Skeletal muscle tissue (tissue), 5 donors: ENCODE data around the gene TMEM33. TPM values are rescaled to one million over a fixed set of nuclear protein-coding genes. Genes with fewer than 3 reads are reported as not detected.

Experiments used
- H3K27ac ChIP-seq: one replicate; pipeline ENCODE4 v1.7.0; 2013; ENCODE audit warnings: mild to moderate bottlenecking, low read depth, low read length, inconsistent platforms
- H3K27me3 ChIP-seq, 3 donors: one replicate each; pipeline ENCODE4 v1.7.0; 2013; ENCODE audit warnings: low read length in 3 of 3; ENCODE audit not compliant: control insufficient read depth in 3 of 3, insufficient read depth in 3 of 3
- H3K36me3 ChIP-seq, 3 donors: one replicate each; pipeline ENCODE4 v1.7.0; 2013; ENCODE audit warnings: low read length in 3 of 3; ENCODE audit not compliant: control insufficient read depth in 3 of 3, insufficient read depth in 3 of 3
- H3K4me1 ChIP-seq, 3 donors: one replicate each; pipeline ENCODE4 v1.7.0; 2013; ENCODE audit warnings: low read length in 3 of 3, mild to moderate bottlenecking in 3 of 3; ENCODE audit not compliant: control insufficient read depth in 3 of 3, insufficient read depth in 3 of 3
- H3K4me3 ChIP-seq, 3 donors: one replicate each; pipeline ENCODE4 v1.7.0; 2013; ENCODE audit warnings: low read length in 3 of 3
- H3K9ac ChIP-seq, 3 donors: one replicate each; pipeline ENCODE4 v1.7.0; 2013; ENCODE audit warnings: low read length in 3 of 3, mild to moderate bottlenecking in 3 of 3, moderate library complexity in 2 of 3, low read depth in 1 of 3
- H3K9me3 ChIP-seq, 3 donors: one replicate each; pipeline ENCODE4 v1.7.0; 2013; ENCODE audit warnings: low read length in 3 of 3; ENCODE audit not compliant: control insufficient read depth in 3 of 3
- small RNA-seq: library from RNA; depleted of rRNA; stranded (forward); fragments of <200 nt; gene quantifications from one replicate; pipeline ENCODE3, GENCODE V24; 2014
- total RNA-seq: library from RNA; depleted of rRNA; stranded (reverse); fragments of >200 nt; gene quantifications from one replicate; pipeline ENCODE4 v1.2.3, GENCODE V29; 2014
- donor health status: Osteomylitis.

The TMEM33 gene
- total RNA-seq, 1 donor from 2014 or later, result 16.2 TPM

- Histone ChIP-seq H3K27me3 (no peaks in the 10 kb centered on the region), H3K4me3 (peak overlapping the region in 1 of 3 donors; percentile 16), H3K27ac (no peak overlapping the region), H3K4me1 (peaks cover 12 to 25% (median 18%) of the 10 kb centered on the region in 3 donors), H3K9ac (peak overlapping the region in 2 of 3 donors; percentile 26 to 93), H3K36me3 (no peaks in the 10 kb centered on the region), H3K9me3 (no peaks in the 10 kb centered on the region)
Measured at GRCh38 chr4:41991916-41992767, 56.9 kb downstream of the TMEM33 start.

- H3K9ac ChIP-seq, result no peak overlapping the region
- no peaks in the 10 kb centered on the region for H3K36me3 ChIP-seq
- peaks cover 12 to 25% (median 18%) of the 10 kb centered on the region in 3 donors for H3K4me1 ChIP-seq
- H3K9me3 ChIP-seq, result no peaks in the 10 kb centered on the region
- H3K4me3 ChIP-seq, result no peak overlapping the region
- no peaks in the 10 kb centered on the region for H3K27me3 ChIP-seq
- no peak overlapping the region for H3K27ac ChIP-seq
Measured at GRCh38 chr4:41992967-41993857, 58.0 kb downstream of the TMEM33 start.

GRCh38 chr4:41994461-41994985 lies 59.3 kb downstream of the TMEM33 start:
- H3K9me3 ChIP-seq, result no peaks in the 10 kb centered on the region
- H3K27me3 ChIP-seq, result no peaks in the 10 kb centered on the region
- no peaks in the 10 kb centered on the region for H3K36me3 ChIP-seq
- no peak overlapping the region for H3K4me3 ChIP-seq
- no peak overlapping the region for H3K27ac ChIP-seq
- H3K9ac ChIP-seq, result no peak overlapping the region
- H3K4me1 ChIP-seq, result peaks cover 12 to 24% (median 15%) of the 10 kb centered on the region in 3 donors

GRCh38 chr4:41998019-41998418 lies 62.8 kb downstream of the TMEM33 start:
- Histone ChIP-seq H3K9ac (no peak overlapping the region), H3K9me3 (no peaks in the 10 kb centered on the region), H3K36me3 (peaks cover 0 to 7% (median 0%) of the 10 kb centered on the region in 3 donors), H3K4me1 (no peaks in the 10 kb centered on the region), H3K4me3 (no peak overlapping the region), H3K27me3 (no peaks in the 10 kb centered on the region), H3K27ac (no peak overlapping the region)

GRCh38 chr4:41999321-41999720 lies 64.1 kb downstream of the TMEM33 start:
- H3K4me1 ChIP-seq, result no peaks in the 10 kb centered on the region
- no peaks in the 10 kb centered on the region for H3K27me3 ChIP-seq
- no peak overlapping the region for H3K9ac ChIP-seq
- peaks cover 0 to 7% (median 0%) of the 10 kb centered on the region in 3 donors for H3K36me3 ChIP-seq
- H3K4me3 ChIP-seq, result no peak overlapping the region
- H3K9me3 ChIP-seq, result no peaks in the 10 kb centered on the region
- H3K27ac ChIP-seq, result no peak overlapping the region

- peaks cover 0 to 8% (median 7%) of the 10 kb centered on the region in 3 donors for H3K4me1 ChIP-seq
- H3K4me3 ChIP-seq, result no peak overlapping the region
- H3K9ac ChIP-seq, result no peak overlapping the region
- H3K27me3 ChIP-seq, result no peaks in the 10 kb centered on the region
- no peaks in the 10 kb centered on the region for H3K9me3 ChIP-seq
- H3K36me3 ChIP-seq, result peaks cover 0 to 9% (median 0%) of the 10 kb centered on the region in 3 donors
- no peak overlapping the region for H3K27ac ChIP-seq
Measured at GRCh38 chr4:42008011-42008786, 73.0 kb downstream of the TMEM33 start.

Small RNAs within 50 kb of the gene (small RNA-seq; reads per million reads assigned to genes)
- gene AC108210.2, result not detected

Other genes with a start within 250 kb of the TMEM33 start
- gene PHOX2B, start 186.7 kb upstream of the TMEM33 start, total RNA-seq, result not detected
- under 0.01 TPM for gene DCAF4L1, start 46.3 kb downstream of the TMEM33 start, total RNA-seq
- gene SLC30A9, start 55.1 kb downstream of the TMEM33 start, total RNA-seq, result 27.1 TPM
- gene BEND4, start 217.2 kb downstream of the TMEM33 start, total RNA-seq, result under 0.01 TPM